ENCODE measurements around the gene NFIA.

DNA sequence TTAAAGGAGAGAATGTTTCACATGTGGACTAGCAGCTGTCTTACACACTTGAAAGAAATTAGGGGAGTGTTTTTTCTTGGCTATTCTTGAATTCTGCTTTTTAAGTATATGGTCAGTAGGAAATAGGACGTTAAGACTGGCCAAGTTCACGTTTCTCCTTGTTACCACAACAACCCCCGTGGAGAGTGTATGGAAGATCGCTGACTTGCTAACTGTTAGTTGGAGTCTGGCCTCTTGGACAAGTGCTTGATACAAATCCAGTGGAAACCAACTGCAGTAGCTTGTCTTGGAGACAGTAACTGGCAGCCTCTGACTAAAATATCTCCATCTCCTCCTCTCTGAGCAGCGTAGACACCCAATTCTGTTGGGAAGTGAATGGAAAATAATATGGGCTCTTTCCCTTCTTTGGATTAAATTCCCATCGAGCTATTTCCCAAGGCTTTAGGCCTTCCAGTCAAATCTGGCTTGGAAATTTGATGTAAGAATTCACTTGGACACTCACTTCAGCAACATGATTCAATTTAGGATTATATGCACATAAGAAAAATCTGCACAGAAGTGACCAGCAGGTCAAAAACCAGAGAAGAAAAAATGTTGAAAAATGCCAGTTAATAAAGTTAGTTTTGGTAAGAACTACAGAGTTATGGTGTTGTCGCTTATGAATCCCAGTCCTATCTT is 3.6 kb upstream of the NFIA start:
- TF ChIP-seq, protein P1, sequence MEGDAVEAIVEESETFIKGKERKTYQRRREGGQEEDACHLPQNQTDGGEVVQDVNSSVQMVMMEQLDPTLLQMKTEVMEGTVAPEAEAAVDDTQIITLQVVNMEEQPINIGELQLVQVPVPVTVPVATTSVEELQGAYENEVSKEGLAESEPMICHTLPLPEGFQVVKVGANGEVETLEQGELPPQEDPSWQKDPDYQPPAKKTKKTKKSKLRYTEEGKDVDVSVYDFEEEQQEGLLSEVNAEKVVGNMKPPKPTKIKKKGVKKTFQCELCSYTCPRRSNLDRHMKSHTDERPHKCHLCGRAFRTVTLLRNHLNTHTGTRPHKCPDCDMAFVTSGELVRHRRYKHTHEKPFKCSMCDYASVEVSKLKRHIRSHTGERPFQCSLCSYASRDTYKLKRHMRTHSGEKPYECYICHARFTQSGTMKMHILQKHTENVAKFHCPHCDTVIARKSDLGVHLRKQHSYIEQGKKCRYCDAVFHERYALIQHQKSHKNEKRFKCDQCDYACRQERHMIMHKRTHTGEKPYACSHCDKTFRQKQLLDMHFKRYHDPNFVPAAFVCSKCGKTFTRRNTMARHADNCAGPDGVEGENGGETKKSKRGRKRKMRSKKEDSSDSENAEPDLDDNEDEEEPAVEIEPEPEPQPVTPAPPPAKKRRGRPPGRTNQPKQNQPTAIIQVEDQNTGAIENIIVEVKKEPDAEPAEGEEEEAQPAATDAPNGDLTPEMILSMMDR (conservative IDR thresholded peaks at IDR 0.05 in 1 of 2, IDR thresholded peaks at IDR 0.05 in 1 of 2; ENCODE audit: extremely low read depth in 1 of 2, insufficient read depth in 1 of 2, low read depth in 1 of 2, low read length in 2 of 2) = no peak
- no peak for TF ChIP-seq EZH2 (IDR thresholded peaks at IDR 0.05; ENCODE audit: borderline replicate concordance, low read length)
